MM.1S (cell line): ENCODE measurements around the gene FAS.
A peak's percentile ranks its signal among the peaks of the same experiment; 100 is the strongest.

ENCODE experiments used
- DNase-seq: peaks from one replicate; pipeline ENCODE4 v3.0.0-alpha.2; 2015
- H2AFZ ChIP-seq: fragments of 300-600 bp; sonication (generic); 2 replicates; pipeline ENCODE4 v1.6.0; 2016; ENCODE audit warnings: antibody characterized with exemption, low read length
- H3F3A ChIP-seq: fragments of 300-600 bp; sonication (generic); 2 replicates; pipeline ENCODE4 v1.6.1; 2016; ENCODE audit warnings: mild to moderate bottlenecking, antibody characterized with exemption, low read length, moderate library complexity, mixed read lengths; ENCODE audit not compliant: insufficient read depth
- H3K27ac ChIP-seq: fragments of 300-600 bp; sonication (generic); 2 replicates; pipeline ENCODE4 v1.5.1; 2016; ENCODE audit warnings: mild to moderate bottlenecking, low read length
- H3K27me3 ChIP-seq: fragments of 300-600 bp; sonication (generic); replicated peaks from 2 replicates; pipeline ENCODE4 v1.6.0; 2016; ENCODE audit warnings: low read length; ENCODE audit not compliant: insufficient read depth
- H3K36me3 ChIP-seq: fragments of 300-600 bp; sonication (generic); replicated peaks from 2 replicates; pipeline ENCODE4 v1.6.1; 2016; ENCODE audit warnings: mild to moderate bottlenecking, low read length, mixed read lengths; ENCODE audit not compliant: insufficient read depth
- H3K4me1 ChIP-seq: fragments of 300-600 bp; sonication (generic); 2 replicates; pipeline ENCODE4 v1.6.1; 2016; ENCODE audit warnings: low read length, mixed read lengths
- H3K4me2 ChIP-seq: fragments of 300-600 bp; sonication (generic); 2 replicates; pipeline ENCODE4 v1.6.0; 2016; ENCODE audit warnings: low read depth, low read length
- H3K4me3 ChIP-seq: fragments of 300-600 bp; sonication (generic); 2 replicates; pipeline ENCODE4 v1.5.1; 2016; ENCODE audit warnings: low read length, mixed read lengths
- H3K79me2 ChIP-seq: fragments of 300-600 bp; sonication (generic); 2 replicates; pipeline ENCODE4 v1.6.1; 2016; ENCODE audit warnings: mixed run types, low read length, mixed read lengths
- H3K9ac ChIP-seq: fragments of 300-600 bp; sonication (generic); 2 replicates; pipeline ENCODE4 v1.6.1; 2016; ENCODE audit warnings: low read length, mixed read lengths
- H3K9me2 ChIP-seq: fragments of 300-600 bp; sonication (generic); replicated peaks from 2 replicates; pipeline ENCODE4 v1.6.1; 2016; ENCODE audit warnings: mild to moderate bottlenecking, low read length, mixed read lengths; ENCODE audit not compliant: insufficient read depth
- H3K9me3 ChIP-seq: fragments of 300-600 bp; sonication (generic); replicated peaks from 2 replicates; pipeline ENCODE4 v1.6.1; 2016; ENCODE audit warnings: mild to moderate bottlenecking, low read length, mixed read lengths; ENCODE audit not compliant: insufficient read depth
- H4K20me1 ChIP-seq: fragments of 300-600 bp; sonication (generic); 2 replicates; pipeline ENCODE4 v1.6.1; 2016; ENCODE audit warnings: mild to moderate bottlenecking, low read length, moderate library complexity, mixed read lengths; ENCODE audit not compliant: insufficient read depth
- EZH2 ChIP-seq: fragments of 300-600 bp; sonication (generic); optimal IDR thresholded peaks from 2 replicates; pipeline ENCODE3; 2017; ENCODE audit warnings: low read depth, mild to moderate bottlenecking, antibody characterized with exemption, low read length, mixed read lengths
- EZH2phosphoT487 ChIP-seq: fragments of 300-600 bp; sonication (generic); IDR thresholded peaks from 2 replicates; pipeline ENCODE4 v1.6.1; 2018; ENCODE audit warnings: antibody characterized with exemption, low read length
- TF ChIP-seq, protein P1 (sequence below): fragments of 300-600 bp; sonication (generic); IDR thresholded peaks from 2 replicates; pipeline ENCODE4 v1.5.1; 2016; ENCODE audit warnings: antibody characterized with exemption, low read length, mixed read lengths

FAS gene

GRCh38 chr10:88962336-88962735, 28.3 kb upstream of the FAS start:
- no peaks in the 10 kb centered on the region for H3K36me3 ChIP-seq
- H3K4me3 ChIP-seq = no peak overlapping the region
- H3K27me3 ChIP-seq = peaks cover 92% of the 10 kb centered on the region
- peak; percentile 78 for DNase-seq
- no peak overlapping the region for H3K27ac ChIP-seq
- H3K9me2 ChIP-seq = no peaks in the 10 kb centered on the region
- H3K4me2 ChIP-seq = no peak overlapping the region
- H3K9me3 ChIP-seq = no peaks in the 10 kb centered on the region
- H3K4me1 ChIP-seq = peaks cover 10% of the 10 kb centered on the region; the same call in 1 of the 2 replicates
- TF ChIP-seq EZH2phosphoT487 = peak; percentile 90; the same call in 1 of the 2 replicates
- no peak for TF ChIP-seq EZH2
- TF ChIP-seq, protein P1, sequence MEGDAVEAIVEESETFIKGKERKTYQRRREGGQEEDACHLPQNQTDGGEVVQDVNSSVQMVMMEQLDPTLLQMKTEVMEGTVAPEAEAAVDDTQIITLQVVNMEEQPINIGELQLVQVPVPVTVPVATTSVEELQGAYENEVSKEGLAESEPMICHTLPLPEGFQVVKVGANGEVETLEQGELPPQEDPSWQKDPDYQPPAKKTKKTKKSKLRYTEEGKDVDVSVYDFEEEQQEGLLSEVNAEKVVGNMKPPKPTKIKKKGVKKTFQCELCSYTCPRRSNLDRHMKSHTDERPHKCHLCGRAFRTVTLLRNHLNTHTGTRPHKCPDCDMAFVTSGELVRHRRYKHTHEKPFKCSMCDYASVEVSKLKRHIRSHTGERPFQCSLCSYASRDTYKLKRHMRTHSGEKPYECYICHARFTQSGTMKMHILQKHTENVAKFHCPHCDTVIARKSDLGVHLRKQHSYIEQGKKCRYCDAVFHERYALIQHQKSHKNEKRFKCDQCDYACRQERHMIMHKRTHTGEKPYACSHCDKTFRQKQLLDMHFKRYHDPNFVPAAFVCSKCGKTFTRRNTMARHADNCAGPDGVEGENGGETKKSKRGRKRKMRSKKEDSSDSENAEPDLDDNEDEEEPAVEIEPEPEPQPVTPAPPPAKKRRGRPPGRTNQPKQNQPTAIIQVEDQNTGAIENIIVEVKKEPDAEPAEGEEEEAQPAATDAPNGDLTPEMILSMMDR = no peak
- H4K20me1 ChIP-seq = no peaks in the 10 kb centered on the region
- H3K79me2 ChIP-seq = no peaks in the 10 kb centered on the region
- peaks cover 6% of the 10 kb centered on the region; the same call in 1 of the 2 replicates for H3F3A ChIP-seq
- no peak overlapping the region for H3K9ac ChIP-seq
- no peak overlapping the region for H2AFZ ChIP-seq

- H3K9me2 ChIP-seq = no peaks in the 10 kb centered on the region
- H4K20me1 ChIP-seq = no peaks in the 10 kb centered on the region
- no peak overlapping the region for H3K4me3 ChIP-seq
- no peak overlapping the region for H3K4me2 ChIP-seq
- TF ChIP-seq EZH2 = no peak
- TF ChIP-seq, protein P1 = 0 out of 2 replicates have a peak, but pooled peaks have one; percentile 18
- H3K4me1 ChIP-seq = peaks cover 10% of the 10 kb centered on the region; the same call in 1 of the 2 replicates
- H3K79me2 ChIP-seq = no peaks in the 10 kb centered on the region
- peaks cover 6% of the 10 kb centered on the region; the same call in 1 of the 2 replicates for H3F3A ChIP-seq
- DNase-seq = no peak
- no peak overlapping the region for H2AFZ ChIP-seq
- H3K27me3 ChIP-seq = peaks cover 92% of the 10 kb centered on the region
- no peaks in the 10 kb centered on the region for H3K36me3 ChIP-seq
- H3K27ac ChIP-seq = no peak overlapping the region
- no peak overlapping the region for H3K9ac ChIP-seq
- no peaks in the 10 kb centered on the region for H3K9me3 ChIP-seq
These were observed 27.3 kb upstream of the FAS start for GRCh38 chr10:88963318-88963717.

DNA sequence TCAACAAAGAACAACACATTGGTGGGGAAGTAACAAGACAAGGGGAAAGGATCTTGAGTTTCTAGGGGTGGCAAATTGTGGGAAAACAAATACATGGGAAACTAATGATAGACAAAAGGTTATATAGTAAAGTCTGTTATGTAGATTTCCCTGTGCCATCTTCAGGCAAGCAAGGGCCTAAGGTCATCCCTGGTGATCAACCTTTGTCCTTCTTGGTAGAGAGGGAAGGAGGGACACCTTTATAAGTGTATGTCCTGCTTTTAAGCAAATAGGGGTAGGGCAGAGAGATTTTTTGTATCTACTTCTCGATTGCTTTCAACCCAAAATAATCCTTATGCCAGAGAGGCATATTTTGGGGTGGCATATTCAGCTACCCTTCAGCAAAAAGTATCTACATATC, 26.2 kb upstream of the FAS start:
- Histone ChIP-seq H3K9ac (no peak overlapping the region), H3K27me3 (peaks cover 92% of the 10 kb centered on the region), H3K4me2 (no peak overlapping the region), H3K27ac (no peak overlapping the region), H3K4me1 (peaks cover 10% of the 10 kb centered on the region; the same call in 1 of the 2 replicates), H3F3A (peaks cover 6% of the 10 kb centered on the region; the same call in 1 of the 2 replicates), H3K4me3 (no peak overlapping the region), H3K36me3 (no peaks in the 10 kb centered on the region), H2AFZ (no peak overlapping the region), H3K9me2 (no peaks in the 10 kb centered on the region), H3K79me2 (no peaks in the 10 kb centered on the region), H3K9me3 (no peaks in the 10 kb centered on the region), H4K20me1 (no peaks in the 10 kb centered on the region)
- TF ChIP-seq, protein P1 = no peak
- no peak for TF ChIP-seq EZH2phosphoT487
- no peak for TF ChIP-seq EZH2
- DNase-seq = no peak
